ENCODE data around the gene EEFSEC.

Gene EEFSEC

DNA sequence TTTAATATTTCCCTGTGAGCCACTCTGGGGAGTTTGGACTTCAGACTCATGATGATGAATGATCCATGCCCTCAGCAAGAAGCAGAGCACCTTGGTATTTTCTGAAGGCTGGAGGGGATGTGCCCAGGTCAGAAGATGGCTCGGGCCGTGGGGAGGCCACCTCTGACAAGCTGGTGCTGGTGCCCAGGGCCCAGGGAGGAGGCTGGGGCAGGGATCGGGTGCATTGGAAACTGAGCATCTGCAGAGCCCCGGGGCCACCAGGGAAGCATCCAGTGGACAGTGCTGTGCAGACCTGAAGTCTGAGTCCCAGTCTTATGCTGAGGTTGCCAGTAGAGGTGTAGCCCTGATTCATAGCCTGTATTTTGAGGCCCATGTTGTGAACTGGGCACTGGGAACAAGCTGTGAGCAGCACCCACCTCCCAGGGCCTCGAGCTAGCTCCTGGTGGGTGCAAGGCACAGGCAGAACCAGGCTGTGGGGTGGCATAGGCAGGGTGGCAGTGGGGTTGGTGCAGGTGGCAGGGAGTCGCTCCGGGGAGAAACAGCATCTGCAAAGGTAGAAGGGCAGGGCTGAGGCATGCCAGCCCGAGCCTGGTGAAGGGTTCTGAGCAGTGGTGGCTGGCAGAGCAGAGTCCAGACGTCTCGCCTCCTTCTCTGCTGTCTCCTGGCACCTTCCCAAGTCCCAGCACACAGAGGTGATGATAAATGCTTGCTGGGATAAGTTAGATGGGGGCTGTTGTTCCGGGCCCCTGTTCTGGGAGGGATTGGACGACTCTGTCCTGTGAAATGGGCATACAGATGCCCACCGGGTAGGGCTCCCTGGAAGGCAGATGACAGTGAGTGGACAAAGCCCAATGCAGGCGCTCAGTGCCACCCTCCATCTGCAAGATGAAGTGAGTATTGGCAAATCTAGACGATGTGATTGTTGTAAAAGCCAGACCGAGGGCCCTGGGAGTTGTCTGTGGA is 302.8 kb downstream of the EEFSEC start:
- Histone ChIP-seq H3K27ac (ENCODE audit: low read depth, low read length) (no peak overlapping the region), H3K4me1 (ENCODE audit: control insufficient read depth, insufficient read depth, low read length, unreplicated experiment) (no peaks in the 10 kb centered on the region), H3K79me2 (ENCODE audit: control insufficient read depth, insufficient read depth, low read length, unreplicated experiment) (no peaks in the 10 kb centered on the region), H3K36me3 (ENCODE audit: insufficient read depth, low read length) (no peaks in the 10 kb centered on the region), H2AFZ (ENCODE audit: low read length, unreplicated experiment) (no peak overlapping the region), H3K27me3 (ENCODE audit: insufficient read depth, low read length) (peaks cover 52% of the 10 kb centered on the region), H3K4me3 (ENCODE audit: low read depth, low read length) (no peak overlapping the region)

DNA sequence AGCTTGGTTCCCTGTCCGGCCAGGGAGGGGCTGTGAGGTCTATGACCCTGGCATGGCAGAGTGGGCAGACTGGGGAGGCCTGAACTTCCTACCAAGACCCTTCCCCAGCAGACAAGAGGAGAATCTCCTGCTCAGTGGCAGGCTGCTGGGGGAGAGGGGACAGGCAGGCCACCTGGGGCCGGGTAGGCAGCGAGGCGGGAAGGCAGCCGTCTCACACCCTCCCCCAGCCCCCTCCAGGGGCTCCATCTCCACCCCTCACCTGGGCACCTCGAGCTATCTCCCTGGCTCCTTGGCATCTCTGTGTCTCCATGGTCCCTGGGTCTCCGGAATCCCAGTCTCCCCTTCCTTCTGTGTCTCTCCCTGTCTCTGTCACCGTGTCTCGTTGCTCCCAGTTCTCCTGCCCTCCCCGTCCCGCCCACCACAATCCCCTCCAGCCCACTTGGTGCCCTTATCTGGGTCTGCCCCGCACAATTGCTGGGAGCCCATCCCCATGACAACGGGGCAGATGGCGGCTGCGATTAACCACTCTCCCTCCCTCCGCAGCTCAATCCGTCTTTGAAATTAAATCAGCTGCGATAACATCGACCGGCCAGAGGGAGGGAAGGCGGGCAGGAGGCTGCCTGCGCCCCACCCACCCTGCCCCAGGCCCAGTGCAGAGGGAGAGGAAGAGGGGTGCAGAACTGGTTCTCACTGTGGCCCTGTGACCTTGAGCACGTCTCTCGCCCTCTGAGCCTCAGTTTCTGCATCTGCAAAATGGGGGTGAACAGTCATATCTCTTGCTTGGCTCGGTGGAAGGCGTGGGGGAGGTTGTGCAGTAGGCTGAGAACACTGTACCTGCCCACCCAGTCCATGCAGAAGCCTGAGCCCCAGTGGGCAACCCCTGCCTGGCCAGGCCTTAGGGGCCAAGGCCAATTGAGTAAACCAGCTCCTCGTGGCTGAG is 303.8 kb downstream of the EEFSEC start:
- H3K27me3 ChIP-seq (ENCODE audit: insufficient read depth, low read length): peaks cover 43% of the 10 kb centered on the region

DNA sequence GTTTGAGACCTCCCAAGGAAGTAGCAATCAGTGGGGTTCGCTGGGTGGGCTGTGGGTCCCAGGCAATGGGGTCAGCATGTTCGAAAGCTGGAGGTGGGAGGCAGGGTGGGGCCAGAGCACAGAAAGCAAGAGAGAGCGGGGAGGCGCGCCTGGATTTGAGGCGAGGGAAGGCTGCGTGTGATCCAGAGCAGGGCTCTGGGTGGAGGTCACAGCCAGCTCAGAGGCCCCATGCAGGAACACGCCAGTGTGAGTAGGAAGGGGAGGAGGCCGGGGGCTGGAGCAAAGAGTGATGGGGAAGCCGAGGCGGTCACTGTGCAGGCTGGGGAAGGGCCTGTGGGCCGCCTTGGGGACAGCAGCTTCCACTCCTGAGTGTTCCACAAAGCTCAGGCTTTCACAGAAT is 304.7 kb downstream of the EEFSEC start:
- no peaks in the 10 kb centered on the region for H3K79me2 ChIP-seq (ENCODE audit: control insufficient read depth, insufficient read depth, low read length, unreplicated experiment)
- no peak overlapping the region for H3K4me3 ChIP-seq (ENCODE audit: low read depth, low read length)
- no peak overlapping the region for H2AFZ ChIP-seq (ENCODE audit: low read length, unreplicated experiment)
- no peaks in the 10 kb centered on the region for H3K4me1 ChIP-seq (ENCODE audit: control insufficient read depth, insufficient read depth, low read length, unreplicated experiment)
- H3K27me3 ChIP-seq (ENCODE audit: insufficient read depth, low read length): peaks cover 36% of the 10 kb centered on the region
- no peaks in the 10 kb centered on the region for H3K36me3 ChIP-seq (ENCODE audit: insufficient read depth, low read length)
- H3K27ac ChIP-seq (ENCODE audit: low read depth, low read length): no peak overlapping the region

More for the DNA sequence above, 303.8 kb downstream of the EEFSEC start:
- Histone ChIP-seq H3K36me3 (ENCODE audit: insufficient read depth, low read length) (no peaks in the 10 kb centered on the region), H2AFZ (ENCODE audit: low read length, unreplicated experiment) (no peak overlapping the region), H3K4me1 (ENCODE audit: control insufficient read depth, insufficient read depth, low read length, unreplicated experiment) (no peaks in the 10 kb centered on the region), H3K79me2 (ENCODE audit: control insufficient read depth, insufficient read depth, low read length, unreplicated experiment) (no peaks in the 10 kb centered on the region), H3K4me3 (ENCODE audit: low read depth, low read length) (no peak overlapping the region), H3K27ac (ENCODE audit: low read depth, low read length) (no peak overlapping the region)

All from ACC112 (cell line).